ENCODE results near the gene RBM20.

GRCh38 chr10:110724116-110724921, 80.2 kb downstream of the RBM20 start:
- no peak for TF ChIP-seq CTCF (IDR thresholded peaks at IDR 0.05; ENCODE audit: poor library complexity)
- TF ChIP-seq EZH2phosphoT487 (IDR thresholded peaks at IDR 0.05; ENCODE audit: low read depth, severe bottlenecking, unreplicated experiment), result no peak
- TF ChIP-seq EZH2 (IDR thresholded peaks at IDR 0.05; ENCODE audit: borderline replicate concordance), result no peak

Data from hepatocyte (in vitro differentiated cells).